ENCODE data around the gene ICE2.
A peak's percentile ranks its signal among the peaks of the same experiment; 100 is the strongest.

Gene ICE2, protein sequence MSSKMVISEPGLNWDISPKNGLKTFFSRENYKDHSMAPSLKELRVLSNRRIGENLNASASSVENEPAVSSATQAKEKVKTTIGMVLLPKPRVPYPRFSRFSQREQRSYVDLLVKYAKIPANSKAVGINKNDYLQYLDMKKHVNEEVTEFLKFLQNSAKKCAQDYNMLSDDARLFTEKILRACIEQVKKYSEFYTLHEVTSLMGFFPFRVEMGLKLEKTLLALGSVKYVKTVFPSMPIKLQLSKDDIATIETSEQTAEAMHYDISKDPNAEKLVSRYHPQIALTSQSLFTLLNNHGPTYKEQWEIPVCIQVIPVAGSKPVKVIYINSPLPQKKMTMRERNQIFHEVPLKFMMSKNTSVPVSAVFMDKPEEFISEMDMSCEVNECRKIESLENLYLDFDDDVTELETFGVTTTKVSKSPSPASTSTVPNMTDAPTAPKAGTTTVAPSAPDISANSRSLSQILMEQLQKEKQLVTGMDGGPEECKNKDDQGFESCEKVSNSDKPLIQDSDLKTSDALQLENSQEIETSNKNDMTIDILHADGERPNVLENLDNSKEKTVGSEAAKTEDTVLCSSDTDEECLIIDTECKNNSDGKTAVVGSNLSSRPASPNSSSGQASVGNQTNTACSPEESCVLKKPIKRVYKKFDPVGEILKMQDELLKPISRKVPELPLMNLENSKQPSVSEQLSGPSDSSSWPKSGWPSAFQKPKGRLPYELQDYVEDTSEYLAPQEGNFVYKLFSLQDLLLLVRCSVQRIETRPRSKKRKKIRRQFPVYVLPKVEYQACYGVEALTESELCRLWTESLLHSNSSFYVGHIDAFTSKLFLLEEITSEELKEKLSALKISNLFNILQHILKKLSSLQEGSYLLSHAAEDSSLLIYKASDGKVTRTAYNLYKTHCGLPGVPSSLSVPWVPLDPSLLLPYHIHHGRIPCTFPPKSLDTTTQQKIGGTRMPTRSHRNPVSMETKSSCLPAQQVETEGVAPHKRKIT

GRCh38 chr15:60478566-60479360 is at the start of gene ICE2:
ICE2 (minus strand) TSS chr15:60479142; CDS start chr15:60477977, 1,165 bp downstream.
- DNase-seq (ENCODE audit: low read depth) = peak; percentile 92

- DNase-seq (ENCODE audit: low read depth) = no peak
Observed at GRCh38 chr15:60528530-60528929, 49.6 kb upstream of the ICE2 start.

- no peak for DNase-seq (ENCODE audit: low read depth)
Observed at GRCh38 chr15:60527456-60527855, 48.5 kb upstream of the ICE2 start.

- no peak for DNase-seq (ENCODE audit: low read depth)
Observed at GRCh38 chr15:60526127-60526616, 47.2 kb upstream of the ICE2 start.

DNA sequence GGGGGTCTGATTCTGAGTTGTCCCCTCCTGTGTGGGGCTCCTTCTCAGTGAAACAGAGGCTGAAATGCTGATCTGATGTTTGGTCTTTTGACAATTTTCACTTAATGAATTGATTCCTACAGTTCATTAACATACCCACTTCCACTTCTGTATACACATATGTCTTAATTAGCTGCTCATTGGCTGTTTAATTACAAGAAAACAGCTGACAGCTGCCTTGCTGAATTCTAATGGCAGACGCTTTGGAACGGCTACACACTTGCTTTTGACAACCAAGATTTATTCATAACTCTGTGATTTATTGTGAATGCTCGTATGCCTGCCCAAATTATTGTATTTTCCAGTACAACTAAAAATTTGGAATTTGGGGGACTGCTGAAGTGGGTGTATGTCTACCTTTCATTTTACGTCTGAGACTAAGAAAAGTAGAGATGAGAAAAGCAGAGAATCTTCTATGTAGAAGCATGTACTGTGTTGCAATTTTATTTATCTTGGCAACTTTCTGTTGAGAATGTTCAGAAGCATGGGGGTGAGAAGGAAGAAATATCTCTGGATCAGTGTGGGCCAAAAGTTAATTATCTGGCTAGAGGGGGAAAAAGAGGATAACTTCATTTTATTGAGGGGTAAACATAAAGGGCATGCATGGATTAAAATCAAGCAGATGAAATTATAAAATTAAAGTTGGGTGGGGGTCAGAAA is 46.5 kb upstream of the ICE2 start:
- no peak for DNase-seq (ENCODE audit: low read depth)

GRCh38 chr15:60523056-60523455 is 44.1 kb upstream of the ICE2 start:
- no peak for DNase-seq (ENCODE audit: low read depth)

GRCh38 chr15:60520825-60521368 is 42.0 kb upstream of the ICE2 start:
- peak; percentile 58 for DNase-seq (ENCODE audit: low read depth)

DNA sequence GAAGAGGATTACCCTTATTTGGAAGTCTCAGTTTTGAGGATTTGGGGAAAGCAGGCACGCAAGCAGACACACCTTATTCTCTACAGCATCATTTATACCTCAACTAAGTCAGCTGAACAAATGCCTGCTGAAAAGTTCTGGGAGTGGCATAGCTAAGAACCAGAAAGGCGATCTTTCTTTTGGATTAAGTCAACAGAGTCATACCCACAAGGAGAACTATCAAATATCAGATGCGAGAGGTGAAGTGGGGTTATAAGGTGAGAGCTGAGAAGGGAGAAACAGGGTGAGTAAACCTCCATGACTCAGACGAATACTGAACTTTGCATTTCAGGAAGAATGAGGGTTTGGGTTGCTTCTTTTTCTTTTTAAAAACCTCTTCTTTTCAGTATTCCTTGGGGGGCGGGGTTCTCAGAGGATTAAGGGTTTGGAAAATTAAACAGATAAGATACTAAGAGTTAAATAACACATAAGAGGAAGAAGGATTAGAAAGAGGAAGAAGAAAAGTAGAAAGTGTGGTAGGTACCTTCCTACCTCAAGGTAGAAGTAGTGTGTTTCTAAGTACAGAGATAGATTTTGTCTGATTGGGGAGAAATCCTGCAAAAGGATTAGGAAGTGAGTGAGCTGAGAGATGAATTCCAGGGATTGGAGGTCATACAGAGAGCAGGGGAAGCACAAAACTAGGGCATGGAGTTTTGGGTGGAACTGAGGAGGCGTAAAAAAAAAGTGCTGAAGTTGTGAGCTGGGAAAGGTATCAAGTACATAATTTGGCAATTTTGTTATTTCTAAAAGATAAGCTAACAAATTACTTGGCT is 41.3 kb upstream of the ICE2 start:
- no peak for DNase-seq (ENCODE audit: low read depth)

DNA sequence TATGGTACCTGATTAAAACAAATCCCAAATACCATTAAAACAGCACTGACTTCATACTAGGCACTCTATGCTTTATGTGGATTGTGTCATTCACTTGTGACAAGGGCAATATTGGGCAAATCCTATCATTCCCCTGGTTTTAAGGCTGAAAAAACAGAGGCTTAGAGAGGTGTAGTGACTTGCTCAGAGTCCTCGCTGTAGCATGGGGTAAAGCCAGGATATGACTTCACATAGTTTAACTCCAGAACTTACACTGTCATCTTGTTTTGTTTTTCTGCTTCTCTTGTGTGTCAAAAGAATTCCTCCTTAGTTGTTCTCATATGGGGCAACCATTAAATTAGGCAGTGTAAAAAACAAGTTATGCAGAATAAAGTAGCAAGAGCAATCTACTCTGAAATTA is 40.3 kb upstream of the ICE2 start:
- DNase-seq (ENCODE audit: low read depth) = no peak

- DNase-seq (ENCODE audit: low read depth) = no peak
Observed at GRCh38 chr15:60518511-60518910, 39.6 kb upstream of the ICE2 start.

- DNase-seq (ENCODE audit: low read depth) = no peak
Observed at GRCh38 chr15:60514261-60514881, 35.4 kb upstream of the ICE2 start.

GRCh38 chr15:60513676-60514075 is 34.7 kb upstream of the ICE2 start:
- no peak for DNase-seq (ENCODE audit: low read depth)

DNA sequence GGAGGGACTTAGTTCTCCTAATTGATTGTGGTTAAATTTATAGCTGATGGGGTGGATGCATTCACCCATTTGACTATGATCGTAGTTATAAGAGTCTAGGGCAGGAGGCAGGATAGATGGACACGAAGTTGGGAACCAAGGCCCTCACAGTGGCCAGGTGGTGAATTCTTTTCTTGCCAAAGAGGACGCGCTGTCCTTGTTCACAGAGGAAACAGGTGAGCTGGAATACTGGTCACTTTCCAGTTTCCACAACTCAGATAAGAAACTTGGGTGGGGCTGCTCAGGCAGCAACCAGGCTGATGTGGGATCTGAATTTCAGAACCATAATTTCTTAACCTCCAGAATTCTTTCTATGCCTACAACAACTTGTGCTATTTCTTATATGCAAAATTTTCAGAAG is 34.0 kb upstream of the ICE2 start:
- no peak for DNase-seq (ENCODE audit: low read depth)

DNA sequence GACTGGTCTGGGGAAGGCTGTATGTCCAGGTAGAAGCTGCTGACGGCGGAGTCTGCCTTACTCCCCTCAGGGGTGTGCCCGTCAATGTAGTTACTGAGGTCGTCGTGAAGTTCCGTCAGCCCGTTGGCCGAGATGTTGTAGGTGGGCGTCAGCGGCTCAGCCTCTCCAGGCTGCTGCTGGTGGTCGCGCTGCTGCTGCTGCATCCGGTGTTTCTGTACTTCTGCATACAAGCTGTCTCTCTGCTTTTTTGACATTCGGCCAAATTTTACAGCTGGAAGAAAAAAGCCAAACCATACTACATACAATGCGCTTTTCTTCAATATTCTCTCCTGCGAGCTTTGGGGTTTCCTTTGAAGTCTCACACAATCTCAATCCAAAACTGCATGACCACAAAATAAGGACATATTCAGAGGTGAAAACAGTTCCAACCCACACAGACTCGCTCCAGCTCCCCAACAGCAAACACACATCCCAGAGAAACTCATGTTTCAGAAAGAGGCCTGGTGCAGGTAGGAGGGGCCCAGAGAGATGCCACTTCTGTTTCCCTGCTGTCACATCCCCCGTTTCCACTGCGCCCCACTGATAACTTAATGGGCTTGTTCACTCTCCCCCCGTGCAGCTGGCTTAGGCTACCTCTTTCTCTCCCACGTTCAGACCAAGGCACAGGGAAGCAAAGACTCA is 32.5 kb upstream of the ICE2 start:
- no peak for DNase-seq (ENCODE audit: low read depth)

DNA sequence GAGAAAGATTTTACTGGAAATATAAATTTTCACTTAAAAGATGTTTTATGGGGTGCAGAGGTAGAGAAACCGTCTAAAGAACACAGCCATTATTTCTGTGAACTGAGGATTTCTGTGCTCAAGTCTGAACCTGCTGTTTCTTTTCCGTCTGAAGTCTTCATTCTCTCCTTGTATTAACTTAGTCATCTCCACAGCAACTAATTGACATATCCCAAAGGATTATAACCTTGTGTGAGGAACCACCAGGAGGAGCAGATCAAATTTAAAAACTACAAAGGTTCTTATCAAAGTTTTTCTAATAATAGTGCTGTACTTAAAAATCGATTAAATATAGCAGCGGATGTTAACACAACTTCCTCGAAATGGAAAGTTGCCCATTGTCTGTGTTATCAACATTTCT is 31.1 kb upstream of the ICE2 start:
- no peak for DNase-seq (ENCODE audit: low read depth)

DNA sequence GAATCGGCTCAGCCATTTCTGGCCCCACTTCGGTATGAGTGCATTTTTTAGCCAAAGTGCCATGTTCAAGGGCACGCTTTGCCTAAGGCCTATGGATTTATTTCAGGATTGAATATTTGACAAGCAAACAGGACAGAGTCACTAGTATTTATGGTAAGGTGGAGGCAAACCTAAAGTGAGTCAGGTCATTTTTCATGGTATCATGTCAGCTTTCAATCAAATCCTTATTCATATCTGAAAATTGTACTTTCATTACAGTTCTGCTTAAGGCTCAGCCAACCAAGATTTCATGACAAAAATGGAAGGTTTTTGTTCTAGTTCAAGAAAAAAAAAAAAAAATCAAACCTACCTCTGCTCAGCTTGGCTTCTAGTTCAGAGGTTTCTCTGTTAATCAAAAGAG is 30.5 kb upstream of the ICE2 start:
- DNase-seq (ENCODE audit: low read depth) = no peak

DNA sequence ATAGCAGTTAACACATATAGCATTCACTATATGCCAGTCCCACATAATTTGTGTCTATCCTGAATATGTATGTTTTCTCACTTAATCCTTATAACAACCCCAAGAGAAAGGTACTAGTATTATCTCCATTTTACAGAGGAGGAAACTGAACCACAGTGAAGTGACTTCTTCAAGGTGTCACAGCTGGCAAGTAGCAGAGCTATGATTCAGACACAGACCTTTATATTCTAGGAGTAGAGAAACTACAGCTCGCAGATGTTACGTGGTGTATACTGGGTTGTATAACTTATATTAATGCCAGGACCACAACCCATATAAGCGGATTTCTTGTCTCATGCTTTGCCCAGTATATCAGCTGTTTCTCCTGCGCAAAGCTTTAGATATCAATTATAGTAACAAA is 29.5 kb upstream of the ICE2 start:
- DNase-seq (ENCODE audit: low read depth) = no peak

DNA sequence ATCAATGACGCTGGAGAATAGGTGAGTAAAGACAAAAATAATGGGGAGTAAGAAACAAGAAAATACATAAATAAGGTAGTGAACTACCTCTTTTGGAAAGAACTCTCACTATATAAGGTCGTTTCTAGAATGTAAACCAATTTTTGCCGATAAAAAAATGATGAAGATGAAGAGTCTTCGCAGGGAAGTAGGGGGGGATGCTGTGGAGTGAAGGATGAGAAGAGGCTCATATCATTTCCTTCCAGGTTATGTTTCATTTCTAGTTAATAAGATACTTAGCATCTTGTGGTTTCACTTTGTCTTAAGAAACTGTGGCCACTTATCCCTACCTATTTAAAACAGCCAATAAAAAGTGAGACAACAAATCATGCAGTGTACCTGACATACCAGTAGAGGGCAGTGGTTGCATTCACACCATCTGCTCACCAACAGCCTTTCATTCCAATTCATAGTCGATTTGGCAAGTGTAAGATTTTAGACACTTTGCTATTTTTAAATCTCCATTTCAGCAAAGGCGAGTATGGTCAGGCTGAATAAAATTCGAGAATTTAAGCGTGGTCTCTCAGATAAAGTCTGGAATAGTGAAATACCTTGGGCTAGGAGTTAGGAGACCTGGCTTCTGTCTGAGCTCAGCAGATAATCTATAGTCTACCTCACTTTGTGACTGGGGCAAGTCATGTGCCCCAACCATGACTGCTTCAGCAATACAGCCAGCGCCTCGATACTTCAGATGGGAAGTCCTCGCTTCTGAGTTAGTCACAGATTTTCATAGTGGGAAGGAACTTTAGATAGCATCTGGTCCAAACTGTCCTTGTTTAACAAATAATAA is 28.9 kb upstream of the ICE2 start:
- DNase-seq (ENCODE audit: low read depth) = peak; percentile 12
